ENCODE measurements around the gene CWC25.

GRCh38 chr17:38783227-38783626 is 41.9 kb downstream of the CWC25 start:
- TF ChIP-seq CTCF (IDR thresholded peaks at IDR 0.05) (no peak), POLR2AphosphoS5 (IDR thresholded peaks at IDR 0.05; ENCODE audit: insufficient read depth in 1 of 2, low read depth in 1 of 2) (no peak)
